Gastrocnemius medialis (tissue), 4 donors: ENCODE measurements around the gene KIF2A. TPM values are rescaled to one million over a fixed set of nuclear protein-coding genes. Genes with fewer than 3 reads are reported as not detected.

Experiments used
- ATAC-seq, 2 donors: fragments of 150-250 bp; one replicate each; pipeline ENCODE4 v1.9.1; 2016
- DNase-seq, 2 donors: peaks; one replicate each; pipeline ENCODE4 v3.0.0-alpha.2; 2019
- H3K27ac ChIP-seq, 4 donors: fragments of 200-600 bp; sonication (generic); 1 replicate in 1 of 4; 2 replicates in 3 of 4; pipeline ENCODE4 v1.5.1; 2016 to 2018; ENCODE audit warnings: mild to moderate bottlenecking in 2 of 4, moderate library complexity in 1 of 4
- H3K27me3 ChIP-seq, 3 donors: fragments of 200-600 bp; sonication (generic) in 2 of 3; 1 replicate in 1 of 3; 2 replicates in 2 of 3; pipeline versions ENCODE4 v1.5.1 to v1.6.0; 2016 to 2019; ENCODE audit warnings: mild to moderate bottlenecking in 1 of 3, moderate library complexity in 1 of 3
- H3K36me3 ChIP-seq, 2 donors: fragments of 200-600 bp; sonication (generic) in 1 of 2; one replicate each; pipeline ENCODE4 v1.5.1; 2017 to 2018
- H3K4me1 ChIP-seq, 2 donors: fragments of 200-600 bp; sonication (generic) in 1 of 2; one replicate each; pipeline ENCODE4 v1.5.1; 2016 to 2017; ENCODE audit warnings: mild to moderate bottlenecking in 2 of 2
- H3K4me3 ChIP-seq, 4 donors: fragments of 200-600 bp; sonication (generic) in 3 of 4; 1 replicate in 1 of 4; 2 replicates in 3 of 4; pipeline ENCODE4 v1.5.1; 2016 to 2019; ENCODE audit warnings: mild to moderate bottlenecking in 2 of 4
- H3K9me3 ChIP-seq, 3 donors: fragments of 200-600 bp; sonication (generic) in 2 of 3; 1 replicate in 1 of 3; 2 replicates in 2 of 3; pipeline ENCODE4 v1.5.1; 2016 to 2019
- CTCF ChIP-seq, 5 experiments: fragments of 450-650 bp in 3 of 5; fragments of 200-600 bp in 2 of 5; sonication (generic) in 2 of 5; IDR thresholded peaks in 4 of 5; conservative IDR thresholded peaks in 1 of 5; 1 replicate in 4 of 5; 2 replicates in 1 of 5; pipeline ENCODE4 v1.5.1; 2016 to 2019; ENCODE audit warnings: antibody characterized with exemption in 5 of 5, mild to moderate bottlenecking in 3 of 5, moderate library complexity in 3 of 5
- POLR2A ChIP-seq, 2 donors: fragments of 450-650 bp; IDR thresholded peaks; one replicate each; pipeline ENCODE4 v1.6.1; 2017; ENCODE audit warnings: antibody characterized with exemption in 2 of 2, mild to moderate bottlenecking in 2 of 2, moderate library complexity in 2 of 2
- in situ Hi-C, 4 donors: fragments of 200-750 bp; cut with MboI; loops; one replicate each; pipeline versions ENCODE4 v1.15.0 to v1.8.0; 2017; ENCODE audit warnings: low sequenced_read_pairs in 4 of 4
- intact Hi-C: fragments of 100-400 bp; cut with DNase I; formaldehyde crosslinking; loops from one replicate; pipeline ENCODE4 v1.15.1; 2023; ENCODE audit warnings: low total_unique reads
- total RNA-seq, 4 donors: library from RNA; depleted of rRNA; stranded (reverse); fragments of >200 nt; gene quantifications; one replicate each; pipeline versions ENCODE4 v1.1.0 to v1.2.3, GENCODE V29; 2016

The KIF2A gene
- total RNA-seq, 4 donors from 2014 or later = 7.5 to 14.2 (median 11.8) TPM

GRCh38 chr5:62314213-62314830 lies 8.3 kb downstream of the KIF2A start:
- in situ Hi-C loops (no loop called here), intact Hi-C loops (no loop called here)
- Histone ChIP-seq H3K9me3 (no peaks in the 10 kb centered on the region), H3K4me1 (peaks cover 0 to 3% of the 10 kb centered on the region in 2 donors), H3K36me3 (no peaks in the 10 kb centered on the region), H3K4me3 (no peak overlapping the region), H3K27ac (no peak overlapping the region), H3K27me3 (no peaks in the 10 kb centered on the region)
- ATAC-seq (no peak), DNase-seq (no peak)
- TF ChIP-seq CTCF (IDR thresholded peaks at IDR 0.05 in 4 of 5, conservative IDR thresholded peaks at IDR 0.05 in 1 of 5) (no peak), POLR2A (IDR thresholded peaks at IDR 0.05) (no peak)

GRCh38 chr5:62315376-62316175 lies 9.6 kb downstream of the KIF2A start:
- H3K9me3 ChIP-seq = no peaks in the 10 kb centered on the region
- H3K4me3 ChIP-seq = no peak overlapping the region
- H3K4me1 ChIP-seq = peaks cover 0 to 8% of the 10 kb centered on the region in 2 donors
- intact Hi-C loops (no loop called here), in situ Hi-C loops (no loop called here)
- DNase-seq (no peak), ATAC-seq (no peak)
- H3K36me3 ChIP-seq = no peaks in the 10 kb centered on the region
- TF ChIP-seq CTCF (IDR thresholded peaks at IDR 0.05 in 4 of 5, conservative IDR thresholded peaks at IDR 0.05 in 1 of 5) (no peak), POLR2A (IDR thresholded peaks at IDR 0.05) (no peak)
- H3K27me3 ChIP-seq = no peaks in the 10 kb centered on the region
- H3K27ac ChIP-seq = no peak overlapping the region

- in situ Hi-C loops = no loop called here
Measured at GRCh38 chr5:62316176-62316502, 10.1 kb downstream of the KIF2A start.

GRCh38 chr5:62317810-62318209 lies 11.8 kb downstream of the KIF2A start:
- H3K4me3 ChIP-seq = no peak overlapping the region
- H3K27ac ChIP-seq = no peak overlapping the region
- no peaks in the 10 kb centered on the region for H3K36me3 ChIP-seq
- DNase-seq (no peak), ATAC-seq (no peak)
- intact Hi-C loops = no loop called here
- peaks cover 0 to 8% of the 10 kb centered on the region in 2 donors for H3K4me1 ChIP-seq
- H3K27me3 ChIP-seq = no peaks in the 10 kb centered on the region
- in situ Hi-C loops = no loop called here
- no peaks in the 10 kb centered on the region for H3K9me3 ChIP-seq
- TF ChIP-seq POLR2A (IDR thresholded peaks at IDR 0.05) = no peak
- no peak for TF ChIP-seq CTCF (IDR thresholded peaks at IDR 0.05 in 4 of 5, conservative IDR thresholded peaks at IDR 0.05 in 1 of 5)

More at GRCh38 chr5:62316176-62316502, 10.1 kb downstream of the KIF2A start:
- Histone ChIP-seq H3K27me3 (no peaks in the 10 kb centered on the region), H3K4me3 (no peak overlapping the region), H3K9me3 (no peaks in the 10 kb centered on the region), H3K27ac (no peak overlapping the region), H3K36me3 (no peaks in the 10 kb centered on the region), H3K4me1 (peaks cover 0 to 8% of the 10 kb centered on the region in 2 donors)
- ATAC-seq = no peak
- intact Hi-C loops = no loop called here
- TF ChIP-seq CTCF (IDR thresholded peaks at IDR 0.05 in 4 of 5, conservative IDR thresholded peaks at IDR 0.05 in 1 of 5) (no peak), POLR2A (IDR thresholded peaks at IDR 0.05) (no peak)
- DNase-seq = no peak
